ENCODE measurements around the gene KLRG1. TPM values are rescaled to one million over a fixed set of nuclear protein-coding genes. Genes with fewer than 3 reads are reported as not detected.

The KLRG1 gene
- 1.00 TPM for polyA plus RNA-seq (2013, experiment 1 of 2)
- polyA plus RNA-seq (2013, experiment 2 of 2) = 1.7 TPM

- 96% methylated on average over 2 of the region's 2 CpGs for WGBS, 2 experiments (ENCODE audit: insufficient coverage in 2 of 2)
- H3K4me1 ChIP-seq (ENCODE audit: control insufficient read depth, insufficient read depth, low read length, poor library complexity, severe bottlenecking) = no peaks in the 10 kb centered on the region
These were observed at the start of gene KLRG1 for GRCh38 chr12:8989413-8989812. Gene KLRG1, plus strand, starts transcription at chr12:8989546. Its CDS starts 90 bp downstream, at chr12:8989636.

GRCh38 chr12:8941691-8942478, 47.5 kb upstream of the KLRG1 start:
- no peak overlapping the region for H3K4me3 ChIP-seq (ENCODE audit: extremely low read depth, insufficient read depth, low read length, poor library complexity, severe bottlenecking)
- H3K27ac ChIP-seq (ENCODE audit: low read depth, low read length, severe bottlenecking) = no peak overlapping the region
- no peaks in the 10 kb centered on the region for H3K9me3 ChIP-seq (ENCODE audit: control insufficient read depth, low read length)
- WGBS, 2 experiments (ENCODE audit: insufficient coverage in 2 of 2) = 94% methylated on average over 2 to 3 of the region's 5 CpGs
- H3K4me1 ChIP-seq (ENCODE audit: control insufficient read depth, insufficient read depth, low read length, poor library complexity, severe bottlenecking) = no peaks in the 10 kb centered on the region
- H3K36me3 ChIP-seq (ENCODE audit: control insufficient read depth, insufficient read depth, low read length) = peaks cover 77% of the 10 kb centered on the region

More at GRCh38 chr12:8989413-8989812, at the start of gene KLRG1:
- Histone ChIP-seq H3K9me3 (ENCODE audit: control insufficient read depth, low read length) (no peaks in the 10 kb centered on the region), H3K27ac (ENCODE audit: low read depth, low read length, severe bottlenecking) (no peak within 1 kb of the TSS), H3K36me3 (ENCODE audit: control insufficient read depth, insufficient read depth, low read length) (no peaks in the 10 kb centered on the region), H3K4me3 (ENCODE audit: extremely low read depth, insufficient read depth, low read length, poor library complexity, severe bottlenecking) (no peak within 1 kb of the TSS)

GRCh38 chr12:8943565-8944186, 45.7 kb upstream of the KLRG1 start:
- WGBS, 2 experiments (ENCODE audit: insufficient coverage in 2 of 2) = 93 to 94% methylated on average over 3 to 7 of the region's 10 CpGs
- H3K36me3 ChIP-seq (ENCODE audit: control insufficient read depth, insufficient read depth, low read length) = peaks cover 60% of the 10 kb centered on the region
- peaks cover 9% of the 10 kb centered on the region for H3K4me1 ChIP-seq (ENCODE audit: control insufficient read depth, insufficient read depth, low read length, poor library complexity, severe bottlenecking)
- H3K27ac ChIP-seq (ENCODE audit: low read depth, low read length, severe bottlenecking) = no peak overlapping the region
- H3K9me3 ChIP-seq (ENCODE audit: control insufficient read depth, low read length) = no peaks in the 10 kb centered on the region
- no peak overlapping the region for H3K4me3 ChIP-seq (ENCODE audit: extremely low read depth, insufficient read depth, low read length, poor library complexity, severe bottlenecking)

- H3K36me3 ChIP-seq (ENCODE audit: control insufficient read depth, insufficient read depth, low read length) = peaks cover 48% of the 10 kb centered on the region
- no peak overlapping the region for H3K27ac ChIP-seq (ENCODE audit: low read depth, low read length, severe bottlenecking)
- no peak overlapping the region for H3K4me3 ChIP-seq (ENCODE audit: extremely low read depth, insufficient read depth, low read length, poor library complexity, severe bottlenecking)
- no CpG with 5 or more reads among the region's 1 CpG for WGBS, 2 experiments (ENCODE audit: insufficient coverage in 2 of 2)
- H3K9me3 ChIP-seq (ENCODE audit: control insufficient read depth, low read length) = no peaks in the 10 kb centered on the region
- peaks cover 9% of the 10 kb centered on the region for H3K4me1 ChIP-seq (ENCODE audit: control insufficient read depth, insufficient read depth, low read length, poor library complexity, severe bottlenecking)
These were observed 42.6 kb upstream of the KLRG1 start for GRCh38 chr12:8946733-8947132.

GRCh38 chr12:8947737-8948136, 41.6 kb upstream of the KLRG1 start:
- peak overlapping the region; percentile 69 for H3K4me3 ChIP-seq (ENCODE audit: extremely low read depth, insufficient read depth, low read length, poor library complexity, severe bottlenecking)

GRCh38 chr12:8948701-8949341, 40.5 kb upstream of the KLRG1 start:
- Histone ChIP-seq H3K27ac (ENCODE audit: low read depth, low read length, severe bottlenecking) (peak overlapping the region; percentile 97), H3K4me1 (ENCODE audit: control insufficient read depth, insufficient read depth, low read length, poor library complexity, severe bottlenecking) (peaks cover 9% of the 10 kb centered on the region)
- WGBS, 2 experiments (ENCODE audit: insufficient coverage in 2 of 2) = 0% methylated on average over 14 to 15 of the region's 15 CpGs

More at GRCh38 chr12:8947737-8948136, 41.6 kb upstream of the KLRG1 start:
- H3K4me1 ChIP-seq (ENCODE audit: control insufficient read depth, insufficient read depth, low read length, poor library complexity, severe bottlenecking) = peaks cover 9% of the 10 kb centered on the region
- no peaks in the 10 kb centered on the region for H3K9me3 ChIP-seq (ENCODE audit: control insufficient read depth, low read length)
- peaks cover 38% of the 10 kb centered on the region for H3K36me3 ChIP-seq (ENCODE audit: control insufficient read depth, insufficient read depth, low read length)
- H3K27ac ChIP-seq (ENCODE audit: low read depth, low read length, severe bottlenecking) = no peak overlapping the region

DNA sequence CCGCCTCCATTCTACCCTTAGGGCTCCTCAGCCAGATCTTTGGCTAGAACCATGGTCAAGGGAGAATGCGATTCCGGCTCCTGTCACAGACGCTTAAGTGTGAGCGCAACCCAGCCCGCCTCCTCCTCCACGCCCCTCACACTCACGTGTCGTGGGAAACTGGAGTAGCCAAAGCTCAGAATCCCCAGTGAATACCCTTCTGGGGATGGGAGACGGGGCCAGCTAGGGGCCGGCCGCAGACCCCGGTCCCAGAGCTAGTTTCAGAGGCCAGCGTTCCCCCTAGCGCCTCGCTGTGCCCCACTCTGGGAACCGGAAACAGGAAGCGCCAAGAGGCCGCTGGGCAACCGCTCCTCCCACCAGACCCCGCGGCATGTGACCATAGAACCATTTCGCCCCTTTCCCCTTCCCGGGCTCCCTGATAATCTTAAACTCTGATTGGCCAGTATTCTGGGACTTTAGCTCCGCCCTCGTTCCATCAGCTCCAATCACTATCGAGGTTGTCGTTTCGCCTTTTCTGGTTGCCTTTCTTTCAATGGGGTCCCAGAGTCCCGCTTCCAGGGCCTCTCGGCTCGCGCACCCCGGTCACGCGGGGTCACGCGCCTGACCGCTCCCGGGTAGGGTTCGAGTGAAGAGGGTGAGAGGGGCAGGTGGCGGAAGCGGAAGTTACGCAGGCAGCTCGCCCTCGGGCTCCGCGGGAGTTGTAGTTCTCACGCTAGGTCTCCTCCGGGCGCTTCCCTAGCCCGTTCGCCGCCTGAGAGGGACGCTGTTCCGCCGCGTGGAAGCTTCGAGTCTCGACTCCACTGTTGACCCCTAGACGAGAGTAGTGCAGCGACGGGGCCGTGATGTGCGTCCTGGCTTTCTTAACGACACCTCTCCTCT, 39.8 kb upstream of the KLRG1 start, which contains the start of gene M6PR:
Gene M6PR, minus strand, starts transcription at position 304 of the 879 bp plus-strand sequence. CDS start 3,241 bp downstream, outside the sequence.
- WGBS, 2 experiments (ENCODE audit: insufficient coverage in 2 of 2) = 0% methylated on average over 42 to 45 of the region's 66 CpGs
- peak within 1 kb of the TSS; percentile 69 for H3K4me3 ChIP-seq (ENCODE audit: extremely low read depth, insufficient read depth, low read length, poor library complexity, severe bottlenecking)
- peak within 1 kb of the TSS; percentile 97 for H3K27ac ChIP-seq (ENCODE audit: low read depth, low read length, severe bottlenecking)
- peaks cover 20% of the 10 kb centered on the region for H3K36me3 ChIP-seq (ENCODE audit: control insufficient read depth, insufficient read depth, low read length)
- peaks cover 9% of the 10 kb centered on the region for H3K4me1 ChIP-seq (ENCODE audit: control insufficient read depth, insufficient read depth, low read length, poor library complexity, severe bottlenecking)
- H3K9me3 ChIP-seq (ENCODE audit: control insufficient read depth, low read length) = no peaks in the 10 kb centered on the region

More at GRCh38 chr12:8948701-8949341, 40.5 kb upstream of the KLRG1 start:
- no peaks in the 10 kb centered on the region for H3K9me3 ChIP-seq (ENCODE audit: control insufficient read depth, low read length)
- H3K4me3 ChIP-seq (ENCODE audit: extremely low read depth, insufficient read depth, low read length, poor library complexity, severe bottlenecking) = peak overlapping the region; percentile 69
- peaks cover 28% of the 10 kb centered on the region for H3K36me3 ChIP-seq (ENCODE audit: control insufficient read depth, insufficient read depth, low read length)

GRCh38 chr12:8950221-8950527, 39.2 kb upstream of the KLRG1 start:
- peak overlapping the region; percentile 97 for H3K27ac ChIP-seq (ENCODE audit: low read depth, low read length, severe bottlenecking)
- WGBS, 2 experiments (ENCODE audit: insufficient coverage in 2 of 2) = 6 to 14% methylated on average over 6 to 7 of the region's 7 CpGs
- peaks cover 9% of the 10 kb centered on the region for H3K4me1 ChIP-seq (ENCODE audit: control insufficient read depth, insufficient read depth, low read length, poor library complexity, severe bottlenecking)
- no peaks in the 10 kb centered on the region for H3K9me3 ChIP-seq (ENCODE audit: control insufficient read depth, low read length)
- peaks cover 15% of the 10 kb centered on the region for H3K36me3 ChIP-seq (ENCODE audit: control insufficient read depth, insufficient read depth, low read length)
- peak overlapping the region; percentile 69 for H3K4me3 ChIP-seq (ENCODE audit: extremely low read depth, insufficient read depth, low read length, poor library complexity, severe bottlenecking)

DNA sequence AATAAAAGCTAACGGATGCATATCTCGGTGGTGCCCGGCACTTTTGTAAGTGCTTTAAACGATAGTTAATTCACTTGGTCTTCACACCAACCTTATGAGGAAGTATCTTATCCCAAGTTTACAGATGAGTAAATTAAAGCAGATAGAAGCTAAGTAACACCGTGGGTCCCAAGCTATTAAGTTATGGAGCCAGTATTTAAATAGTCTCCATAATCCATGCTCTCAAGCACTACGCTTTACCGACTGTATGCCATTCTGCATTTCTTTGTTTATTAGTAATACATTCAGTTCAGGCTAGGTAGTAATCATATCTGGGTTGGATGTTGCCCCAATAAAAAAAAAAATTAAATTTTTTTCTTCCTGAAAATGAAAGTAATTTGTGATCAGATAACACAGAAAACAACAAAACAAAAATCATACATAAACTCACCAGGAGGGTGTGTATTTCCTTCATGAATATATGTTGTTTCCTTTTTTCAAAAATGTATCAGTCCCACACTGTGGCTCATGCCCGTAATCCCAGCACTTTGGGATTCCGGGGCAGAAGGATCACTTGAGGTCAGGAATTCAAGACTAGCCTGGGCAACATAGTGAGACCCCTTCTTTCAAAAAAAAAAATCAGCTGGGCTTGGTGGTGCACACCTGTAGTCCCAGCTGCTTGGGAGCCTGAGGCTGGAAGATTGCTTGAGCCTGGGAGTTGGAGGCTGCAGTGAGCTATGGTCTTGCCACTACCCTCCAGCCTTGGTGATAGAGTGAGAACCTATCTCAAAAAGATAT, 38.5 kb upstream of the KLRG1 start:
- Histone ChIP-seq H3K36me3 (ENCODE audit: control insufficient read depth, insufficient read depth, low read length) (peaks cover 8% of the 10 kb centered on the region), H3K4me1 (ENCODE audit: control insufficient read depth, insufficient read depth, low read length, poor library complexity, severe bottlenecking) (peaks cover 9% of the 10 kb centered on the region), H3K4me3 (ENCODE audit: extremely low read depth, insufficient read depth, low read length, poor library complexity, severe bottlenecking) (peak overlapping the region; percentile 69), H3K27ac (ENCODE audit: low read depth, low read length, severe bottlenecking) (peak overlapping the region; percentile 97), H3K9me3 (ENCODE audit: control insufficient read depth, low read length) (peaks cover 4% of the 10 kb centered on the region)
- 93% methylated on average over 3 of the region's 9 CpGs; no CpG with 5 or more reads in 1 of the 2 experiments for WGBS, 2 experiments (ENCODE audit: insufficient coverage in 2 of 2)
